Measurements from ENCODE around the gene FAM131B. TPM values are rescaled to one million over a fixed set of nuclear protein-coding genes. Genes with fewer than 3 reads are reported as not detected.
"Not testable (repeated sequence)": the region's sequence is repeated elsewhere in the genome, so short reads cannot be mapped to it uniquely, and the experiment has no call there.

The FAM131B gene
- total RNA-seq, 4 donors from 2014 or later = 0.11 to 0.54 TPM; not detected in 2

- intact Hi-C loops (cut with DNase I) = no loop called here
- H3K36me3 ChIP-seq = peaks cover 3 to 21% of the 10 kb centered on the region in 2 donors
- TF ChIP-seq CTCF (IDR thresholded peaks at IDR 0.05) (no peak), POLR2A (IDR thresholded peaks at IDR 0.05) (no peak)
- H3K4me1 ChIP-seq = peaks cover 10 to 30% of the 10 kb centered on the region in 2 donors
- H3K27ac ChIP-seq = no peak overlapping the region
- no peak overlapping the region for H3K4me3 ChIP-seq (replicated peaks in 1 of 3)
- no peaks in the 10 kb centered on the region for H3K9me3 ChIP-seq
- no peak for DNase-seq
- 93 to 98% methylated on average over 6 of the region's 6 CpGs for WGBS, 2 donors
- no peaks in the 10 kb centered on the region for H3K27me3 ChIP-seq
Observed at GRCh38 chr7:143394068-143394467, 31.6 kb upstream of the FAM131B start.

GRCh38 chr7:143393267-143394041 lies 30.9 kb upstream of the FAM131B start:
- WGBS, 2 donors = 72 to 78% methylated on average over 13 to 14 of the region's 14 CpGs
- TF ChIP-seq CTCF (IDR thresholded peaks at IDR 0.05) (no peak), POLR2A (IDR thresholded peaks at IDR 0.05) (no peak)
- DNase-seq = peak; percentile 45 to 57

GRCh38 chr7:143392875-143393266 lies 30.4 kb upstream of the FAM131B start:
- DNase-seq = no peak
- intact Hi-C loops (cut with DNase I) = no loop called here
- TF ChIP-seq POLR2A (IDR thresholded peaks at IDR 0.05) (no peak), CTCF (IDR thresholded peaks at IDR 0.05) (no peak)
- 91 to 95% methylated on average over 5 to 6 of the region's 6 CpGs for WGBS, 2 donors
- Histone ChIP-seq H3K4me3 (replicated peaks in 1 of 3) (no peak overlapping the region), H3K36me3 (peaks cover 14 to 33% of the 10 kb centered on the region in 2 donors), H3K4me1 (peaks cover 10 to 30% of the 10 kb centered on the region in 2 donors), H3K27me3 (no peaks in the 10 kb centered on the region), H3K27ac (peak overlapping the region in 1 of 3 donors; percentile 78), H3K9me3 (no peaks in the 10 kb centered on the region)

More at GRCh38 chr7:143393267-143394041, 30.9 kb upstream of the FAM131B start:
- H3K4me3 ChIP-seq (replicated peaks in 1 of 3) = no peak overlapping the region
- H3K27ac ChIP-seq = no peak overlapping the region
- H3K4me1 ChIP-seq = peaks cover 10 to 30% of the 10 kb centered on the region in 2 donors
- intact Hi-C loops (cut with DNase I) = no loop called here
- peaks cover 9 to 27% of the 10 kb centered on the region in 2 donors for H3K36me3 ChIP-seq
- H3K27me3 ChIP-seq = no peaks in the 10 kb centered on the region
- no peaks in the 10 kb centered on the region for H3K9me3 ChIP-seq

GRCh38 chr7:143392427-143392826 lies 29.9 kb upstream of the FAM131B start:
- Histone ChIP-seq H3K27ac (peak overlapping the region in 2 of 3 donors; percentile 68 to 78), H3K4me1 (peaks cover 10 to 30% of the 10 kb centered on the region in 2 donors), H3K36me3 (peaks cover 14 to 34% of the 10 kb centered on the region in 2 donors)
- intact Hi-C loops (cut with DNase I); H3K9me3 ChIP-seq; H3K4me3 ChIP-seq (replicated peaks in 1 of 3); H3K27me3 ChIP-seq; DNase-seq: not testable (repeated sequence)
- WGBS, 2 donors = 83 to 87% methylated on average over 8 of the region's 8 CpGs

GRCh38 chr7:143391462-143392404 lies 29.2 kb upstream of the FAM131B start:
- no peak for DNase-seq
- 59 to 69% methylated on average over 14 to 23 of the region's 24 CpGs for WGBS, 2 donors
- Histone ChIP-seq H3K9me3 (no peaks in the 10 kb centered on the region), H3K4me3 (replicated peaks in 1 of 3) (no peak overlapping the region), H3K27ac (peak overlapping the region; percentile 11 to 78 (median 68)), H3K36me3 (peaks cover 14 to 34% of the 10 kb centered on the region in 2 donors), H3K4me1 (peaks cover 10 to 30% of the 10 kb centered on the region in 2 donors), H3K27me3 (no peaks in the 10 kb centered on the region)
- TF ChIP-seq POLR2A (IDR thresholded peaks at IDR 0.05) (peak in 1 of 2 donors; percentile 7), CTCF (IDR thresholded peaks at IDR 0.05) (no peak)
- intact Hi-C loops (cut with DNase I) = no loop called here

All from thyroid gland (tissue), 4 donors.